Neural cell (in vitro differentiated cells): ENCODE data around the gene STT3B. TPM values are rescaled to one million over a fixed set of nuclear protein-coding genes. Genes with fewer than 3 reads are reported as not detected.

Experiments
- H2AFZ ChIP-seq: fragments of 200-600, 300-800 bp; sonication (generic), shearing (Covaris generic); 2 replicates; pipeline ENCODE4 v1.6.0; 2014; ENCODE audit warnings: low read depth, mild to moderate bottlenecking, antibody characterized with exemption, low read length, moderate library complexity
- H3F3A ChIP-seq: fragments of 200-600 bp; shearing (Covaris generic); 2 replicates; pipeline ENCODE4 v1.6.1; 2016; ENCODE audit warnings: mild to moderate bottlenecking, moderate library complexity, mixed read lengths, antibody characterized with exemption, low read length; ENCODE audit not compliant: insufficient read depth, poor library complexity, severe bottlenecking
- H3K27ac ChIP-seq: fragments of 200-600, 300-800 bp; sonication (generic), shearing (Covaris generic); 2 replicates; pipeline ENCODE4 v1.5.1; 2014; ENCODE audit warnings: mild to moderate bottlenecking, low read length, moderate library complexity
- H3K27me3 ChIP-seq: fragments of 300-800, 200-600 bp; sonication (generic), shearing (Covaris generic); 2 replicates; pipeline ENCODE4 v1.6.0; 2014; ENCODE audit warnings: mild to moderate bottlenecking, low read depth, low read length, moderate library complexity; ENCODE audit not compliant: insufficient read depth
- H3K36me3 ChIP-seq: fragments of 300-800, 200-600 bp; sonication (generic), shearing (Covaris generic); 2 replicates; pipeline ENCODE4 v1.5.1; 2014; ENCODE audit warnings: mild to moderate bottlenecking, antibody characterized with exemption, low read length, moderate library complexity; ENCODE audit not compliant: insufficient read depth
- H3K4me2 ChIP-seq: fragments of 300-800, 200-600 bp; sonication (generic), shearing (Covaris generic); 2 replicates; pipeline ENCODE4 v1.6.0; 2014; ENCODE audit warnings: mild to moderate bottlenecking, low read length
- H3K4me3 ChIP-seq: fragments of 300-800, 200-600 bp; sonication (generic), shearing (Covaris generic); 2 replicates; pipeline ENCODE4 v1.5.1; 2014; ENCODE audit warnings: mild to moderate bottlenecking, low read length, moderate library complexity
- H3K79me2 ChIP-seq: fragments of 200-600 bp; shearing (Covaris generic); replicated peaks from 2 replicates; pipeline ENCODE4 v1.6.0; 2014; ENCODE audit warnings: mild to moderate bottlenecking, low read length, moderate library complexity; ENCODE audit not compliant: insufficient read depth
- H3K9ac ChIP-seq: fragments of 300-800, 200-600 bp; sonication (generic), shearing (Covaris generic); 2 replicates; pipeline ENCODE4 v1.6.1; 2016; ENCODE audit warnings: mild to moderate bottlenecking, low read length, mixed read lengths
- H3K9me2 ChIP-seq: fragments of 200-600 bp; shearing (Covaris generic); 2 replicates; pipeline ENCODE4 v1.6.1; 2016; ENCODE audit warnings: mild to moderate bottlenecking, low read length, mixed read lengths; ENCODE audit not compliant: insufficient read depth
- H3K9me3 ChIP-seq: fragments of 200-600, 300-800 bp; sonication (generic), shearing (Covaris generic); 2 replicates; pipeline ENCODE4 v1.6.1; 2016; ENCODE audit warnings: mild to moderate bottlenecking, mixed run types, low read length, moderate library complexity, mixed read lengths
- H4K20me1 ChIP-seq: fragments of 200-600 bp; shearing (Covaris generic); 2 replicates; pipeline ENCODE4 v1.6.1; 2016; ENCODE audit warnings: mild to moderate bottlenecking, mixed run types; ENCODE audit not compliant: insufficient read depth
- EP300 ChIP-seq: fragments of 450-650 bp; conservative IDR thresholded peaks from 2 replicates; pipeline ENCODE4 v1.6.1; 2014; ENCODE audit warnings: antibody characterized with exemption, mild to moderate bottlenecking, moderate library complexity; ENCODE audit not compliant: poor library complexity, severe bottlenecking
- EZH2 ChIP-seq: fragments of 200-600, 300-800 bp; shearing (Covaris generic), sonication (generic); IDR thresholded peaks from 2 replicates; pipeline ENCODE4 v1.6.1; 2014; ENCODE audit warnings: antibody characterized with exemption, low read length, borderline replicate concordance, mild to moderate bottlenecking; ENCODE audit not compliant: insufficient read depth, poor library complexity, severe bottlenecking
- MXI1 ChIP-seq: fragments of 450-650 bp; conservative IDR thresholded peaks from 2 replicates; pipeline ENCODE4 v1.6.1; 2014; ENCODE audit warnings: antibody characterized with exemption, mild to moderate bottlenecking; ENCODE audit not compliant: poor library complexity, severe bottlenecking
- POLR2AphosphoS5 ChIP-seq: IDR thresholded peaks from 2 replicates; pipeline ENCODE4 v1.6.1; 2012
- RAD21 ChIP-seq: fragments of 450-650 bp; conservative IDR thresholded peaks from 2 replicates; pipeline ENCODE4 v1.6.1; 2014; ENCODE audit warnings: antibody characterized with exemption, mild to moderate bottlenecking, moderate library complexity
- SMC3 ChIP-seq: fragments of 450-650 bp; conservative IDR thresholded peaks from 2 replicates; pipeline ENCODE4 v1.6.1; 2014; ENCODE audit warnings: antibody characterized with exemption, mild to moderate bottlenecking, moderate library complexity; ENCODE audit not compliant: poor library complexity
- TAF1 ChIP-seq: IDR thresholded peaks from 2 replicates; pipeline ENCODE4 v1.6.1; 2012; ENCODE audit warnings: low read depth
- polyA plus RNA-seq: library from polyadenylated mRNA; depleted of rRNA; stranded (reverse); fragments of >200 nt; gene quantifications from 2 replicates; pipeline ENCODE4 v1.2.3, GENCODE V29; 2014
- TF ChIP-seq, protein P1 (sequence below): fragments of 450-650 bp; IDR thresholded peaks from 2 replicates; pipeline ENCODE4 v1.5.1; 2014; ENCODE audit warnings: antibody characterized with exemption, mild to moderate bottlenecking, moderate library complexity; ENCODE audit not compliant: poor library complexity, severe bottlenecking
- TF ChIP-seq, protein P2 (sequence below): IDR thresholded peaks from 2 replicates; pipeline ENCODE4 v1.6.1; 2012; ENCODE audit warnings: borderline replicate concordance

Gene STT3B
- polyA plus RNA-seq, 1 donor from 2014 or later, result 100 TPM

DNA sequence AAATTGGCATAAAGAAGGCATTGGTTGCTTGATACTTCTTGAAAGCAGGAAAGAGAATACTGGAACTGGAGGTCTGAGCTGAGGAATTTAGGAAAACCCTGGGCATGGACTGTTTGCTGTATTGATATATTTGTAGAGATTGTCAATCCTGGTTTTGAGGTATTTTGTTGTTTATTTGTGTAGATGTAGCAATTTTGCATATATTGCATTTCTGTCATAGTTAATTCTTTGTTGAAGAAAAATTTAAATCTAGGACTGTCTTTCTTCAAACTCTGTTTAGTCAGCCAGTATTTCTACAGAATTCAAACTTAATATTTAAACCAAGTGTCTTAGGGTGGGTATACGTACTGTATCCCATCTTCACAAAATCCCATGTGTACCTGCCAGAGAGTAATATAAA lies 9.5 kb downstream of the STT3B start:
- Histone ChIP-seq H3K9me2 (no peaks in the 10 kb centered on the region), H3F3A (no peaks in the 10 kb centered on the region), H3K4me2 (no peak overlapping the region), H3K9me3 (no peaks in the 10 kb centered on the region), H3K79me2 (peaks cover 93% of the 10 kb centered on the region), H3K36me3 (no peaks in the 10 kb centered on the region), H3K27ac (no peak overlapping the region), H3K9ac (no peak overlapping the region), H3K4me3 (no peak overlapping the region), H3K27me3 (no peaks in the 10 kb centered on the region), H4K20me1 (no peaks in the 10 kb centered on the region), H2AFZ (no peak overlapping the region)
- TF ChIP-seq TAF1 (no peak), RAD21 (no peak), MXI1 (no peak), EP300 (no peak), SMC3 (no peak), POLR2AphosphoS5 (no peak), EZH2 (no peak)
- TF ChIP-seq, protein P1, sequence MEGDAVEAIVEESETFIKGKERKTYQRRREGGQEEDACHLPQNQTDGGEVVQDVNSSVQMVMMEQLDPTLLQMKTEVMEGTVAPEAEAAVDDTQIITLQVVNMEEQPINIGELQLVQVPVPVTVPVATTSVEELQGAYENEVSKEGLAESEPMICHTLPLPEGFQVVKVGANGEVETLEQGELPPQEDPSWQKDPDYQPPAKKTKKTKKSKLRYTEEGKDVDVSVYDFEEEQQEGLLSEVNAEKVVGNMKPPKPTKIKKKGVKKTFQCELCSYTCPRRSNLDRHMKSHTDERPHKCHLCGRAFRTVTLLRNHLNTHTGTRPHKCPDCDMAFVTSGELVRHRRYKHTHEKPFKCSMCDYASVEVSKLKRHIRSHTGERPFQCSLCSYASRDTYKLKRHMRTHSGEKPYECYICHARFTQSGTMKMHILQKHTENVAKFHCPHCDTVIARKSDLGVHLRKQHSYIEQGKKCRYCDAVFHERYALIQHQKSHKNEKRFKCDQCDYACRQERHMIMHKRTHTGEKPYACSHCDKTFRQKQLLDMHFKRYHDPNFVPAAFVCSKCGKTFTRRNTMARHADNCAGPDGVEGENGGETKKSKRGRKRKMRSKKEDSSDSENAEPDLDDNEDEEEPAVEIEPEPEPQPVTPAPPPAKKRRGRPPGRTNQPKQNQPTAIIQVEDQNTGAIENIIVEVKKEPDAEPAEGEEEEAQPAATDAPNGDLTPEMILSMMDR, result no peak
- TF ChIP-seq, protein P2, sequence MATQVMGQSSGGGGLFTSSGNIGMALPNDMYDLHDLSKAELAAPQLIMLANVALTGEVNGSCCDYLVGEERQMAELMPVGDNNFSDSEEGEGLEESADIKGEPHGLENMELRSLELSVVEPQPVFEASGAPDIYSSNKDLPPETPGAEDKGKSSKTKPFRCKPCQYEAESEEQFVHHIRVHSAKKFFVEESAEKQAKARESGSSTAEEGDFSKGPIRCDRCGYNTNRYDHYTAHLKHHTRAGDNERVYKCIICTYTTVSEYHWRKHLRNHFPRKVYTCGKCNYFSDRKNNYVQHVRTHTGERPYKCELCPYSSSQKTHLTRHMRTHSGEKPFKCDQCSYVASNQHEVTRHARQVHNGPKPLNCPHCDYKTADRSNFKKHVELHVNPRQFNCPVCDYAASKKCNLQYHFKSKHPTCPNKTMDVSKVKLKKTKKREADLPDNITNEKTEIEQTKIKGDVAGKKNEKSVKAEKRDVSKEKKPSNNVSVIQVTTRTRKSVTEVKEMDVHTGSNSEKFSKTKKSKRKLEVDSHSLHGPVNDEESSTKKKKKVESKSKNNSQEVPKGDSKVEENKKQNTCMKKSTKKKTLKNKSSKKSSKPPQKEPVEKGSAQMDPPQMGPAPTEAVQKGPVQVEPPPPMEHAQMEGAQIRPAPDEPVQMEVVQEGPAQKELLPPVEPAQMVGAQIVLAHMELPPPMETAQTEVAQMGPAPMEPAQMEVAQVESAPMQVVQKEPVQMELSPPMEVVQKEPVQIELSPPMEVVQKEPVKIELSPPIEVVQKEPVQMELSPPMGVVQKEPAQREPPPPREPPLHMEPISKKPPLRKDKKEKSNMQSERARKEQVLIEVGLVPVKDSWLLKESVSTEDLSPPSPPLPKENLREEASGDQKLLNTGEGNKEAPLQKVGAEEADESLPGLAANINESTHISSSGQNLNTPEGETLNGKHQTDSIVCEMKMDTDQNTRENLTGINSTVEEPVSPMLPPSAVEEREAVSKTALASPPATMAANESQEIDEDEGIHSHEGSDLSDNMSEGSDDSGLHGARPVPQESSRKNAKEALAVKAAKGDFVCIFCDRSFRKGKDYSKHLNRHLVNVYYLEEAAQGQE, result no peak

DNA sequence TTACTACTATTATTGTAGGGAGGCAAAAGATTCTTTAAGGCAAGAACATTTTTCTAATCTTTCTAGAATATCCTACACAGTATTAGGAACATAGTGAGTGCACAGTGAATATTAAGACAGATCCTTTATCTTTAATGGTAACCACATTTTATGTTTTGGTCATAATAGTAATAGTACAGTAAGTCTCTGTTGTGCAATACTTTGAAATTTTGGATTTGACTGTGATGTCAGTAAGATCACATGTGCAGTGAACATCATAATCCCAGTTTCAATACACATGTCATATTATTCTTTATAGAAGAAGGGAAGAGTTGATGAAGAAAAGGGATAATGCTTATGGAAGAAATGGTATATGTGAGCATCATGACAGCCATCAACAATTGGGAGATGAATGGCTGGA lies 10.7 kb downstream of the STT3B start:
- H3K9me3 ChIP-seq, result no peaks in the 10 kb centered on the region
- H3K9ac ChIP-seq, result no peak overlapping the region
- H3F3A ChIP-seq, result no peaks in the 10 kb centered on the region
- no peaks in the 10 kb centered on the region for H3K27me3 ChIP-seq
- no peaks in the 10 kb centered on the region for H3K36me3 ChIP-seq
- no peak overlapping the region for H3K4me2 ChIP-seq
- H3K4me3 ChIP-seq, result no peak overlapping the region
- no peaks in the 10 kb centered on the region for H4K20me1 ChIP-seq
- no peaks in the 10 kb centered on the region for H3K9me2 ChIP-seq
- H3K27ac ChIP-seq, result no peak overlapping the region
- TF ChIP-seq SMC3 (no peak), POLR2AphosphoS5 (no peak), EZH2 (no peak), EP300 (no peak), TAF1 (no peak), RAD21 (no peak), MXI1 (no peak)
- TF ChIP-seq, protein P1, result no peak
- TF ChIP-seq, protein P2, result no peak
- H3K79me2 ChIP-seq, result peaks cover 90% of the 10 kb centered on the region
- no peak overlapping the region for H2AFZ ChIP-seq
